Ishikawa (cell line): ENCODE results near the gene CDS2.

Source experiments
- CREB1 ChIP-seq: IDR thresholded peaks from 2 replicates; pipeline ENCODE4 v1.6.1; 2012; ENCODE audit warnings: low read depth
- EGR1 ChIP-seq: IDR thresholded peaks from 2 replicates; pipeline ENCODE4 v1.6.1; 2012
- RAD21 ChIP-seq: IDR thresholded peaks from 2 replicates; pipeline ENCODE4 v1.6.1; 2012; ENCODE audit warnings: low read depth
- REST ChIP-seq: IDR thresholded peaks from 2 replicates; pipeline ENCODE4 v1.6.1; 2012; ENCODE audit warnings: low read depth, mild to moderate bottlenecking
- TAF1 ChIP-seq: IDR thresholded peaks from 2 replicates; pipeline ENCODE4 v1.6.1; 2012; ENCODE audit warnings: low read depth, mild to moderate bottlenecking

- TF ChIP-seq CREB1 = no peak
- TF ChIP-seq REST = no peak
- TF ChIP-seq RAD21 = no peak
- TF ChIP-seq EGR1 = no peak
- TF ChIP-seq TAF1 = no peak
These were observed 76.6 kb downstream of the CDS2 start for GRCh38 chr20:5203380-5203779.
